Cardiac fibroblast (primary cell): ENCODE measurements around the gene VASN.
"Not testable (repeated sequence)": the region's sequence is repeated elsewhere in the genome, so short reads cannot be mapped to it uniquely, and the experiment has no call there.

Source experiments
- DNase-seq, 2 donors: peaks; one replicate each; pipeline versions ENCODE4 v3.0.0 to v3.0.0-alpha.2; 2010; ENCODE audit warnings: low read depth in 2 of 2
- H3K4me3 ChIP-seq, 2 donors: replicated peaks in 1 of 2; 1 replicate in 1 of 2; 2 replicates in 1 of 2; pipeline ENCODE4 v1.5.1; 2011; ENCODE audit warnings: low read depth in 2 of 2, low read length in 2 of 2, mild to moderate bottlenecking in 2 of 2, moderate library complexity in 1 of 2
- CTCF ChIP-seq: IDR thresholded peaks from one replicate; pipeline ENCODE4 v1.5.1; 2011; ENCODE audit warnings: low read depth, mild to moderate bottlenecking, low read length, inconsistent platforms

VASN gene

GRCh38 chr16:4391631-4392381, 20.2 kb downstream of the VASN start:
- DNase-seq: no peak
- no peak overlapping the region for H3K4me3 ChIP-seq
- TF ChIP-seq CTCF: no peak

DNA sequence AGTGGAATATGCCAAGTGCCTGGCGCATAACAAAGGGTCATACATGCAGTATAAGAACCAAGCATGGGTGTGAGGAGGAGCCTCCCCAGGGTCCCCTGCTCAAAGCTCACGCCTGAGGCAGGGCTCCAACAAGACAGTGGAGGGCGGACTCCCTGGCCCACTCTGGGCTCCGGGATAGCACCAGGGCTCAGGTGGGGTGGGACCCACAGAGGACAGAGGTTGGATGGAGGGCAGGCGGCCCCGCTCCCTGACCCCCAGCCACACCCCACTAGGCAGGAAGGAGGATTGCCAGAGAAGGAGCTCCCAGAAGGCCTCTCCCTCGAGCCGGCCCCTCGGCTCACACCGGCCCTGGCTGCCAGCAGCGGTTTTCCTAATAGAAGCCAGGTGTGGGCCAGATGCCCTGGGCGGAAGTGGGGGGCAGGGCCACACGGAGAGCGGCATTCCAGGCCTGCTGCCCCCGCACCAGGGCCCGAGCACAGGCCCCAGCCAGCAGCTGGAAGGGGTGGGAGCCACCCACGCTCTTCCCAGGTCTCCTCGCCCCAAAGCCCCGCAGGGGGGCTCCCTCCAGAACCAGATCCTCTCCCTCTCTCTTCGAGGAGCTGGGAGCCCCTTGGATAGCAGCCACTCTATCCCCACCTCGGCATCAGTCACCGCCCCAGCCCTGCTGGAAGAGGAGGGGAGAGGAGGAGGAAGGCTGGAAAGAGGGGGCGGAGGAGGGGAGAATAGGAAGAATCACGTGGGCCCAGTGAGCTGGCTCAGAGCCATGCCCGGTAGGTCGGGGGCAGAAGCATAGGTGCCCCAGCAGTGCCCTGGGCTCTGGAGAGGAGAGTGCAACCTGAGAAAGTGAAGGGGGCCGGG, 21.0 kb downstream of the VASN start:
- DNase-seq: peak; percentile 64 to 83
- H3K4me3 ChIP-seq: no peak overlapping the region
- no peak for TF ChIP-seq CTCF

DNA sequence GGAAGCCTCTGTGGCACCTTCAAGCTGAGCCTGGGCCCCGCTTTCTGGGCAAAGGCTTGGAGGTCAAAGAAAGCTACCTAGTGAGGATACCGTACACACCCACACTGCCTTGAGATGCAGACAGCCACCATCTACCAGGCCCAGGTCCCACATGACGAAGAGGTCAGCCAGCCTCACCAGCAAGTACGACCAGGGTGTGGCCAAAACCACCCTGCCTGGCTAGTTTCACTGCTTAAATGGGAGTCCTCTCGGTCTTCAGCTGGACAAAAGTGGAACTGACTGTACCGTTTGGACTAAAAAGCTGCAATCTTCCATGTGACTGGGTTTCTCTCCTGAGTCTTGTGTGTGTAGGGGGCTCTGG, 21.6 kb downstream of the VASN start:
- TF ChIP-seq CTCF: no peak
- no peak overlapping the region for H3K4me3 ChIP-seq
- no peak for DNase-seq

DNA sequence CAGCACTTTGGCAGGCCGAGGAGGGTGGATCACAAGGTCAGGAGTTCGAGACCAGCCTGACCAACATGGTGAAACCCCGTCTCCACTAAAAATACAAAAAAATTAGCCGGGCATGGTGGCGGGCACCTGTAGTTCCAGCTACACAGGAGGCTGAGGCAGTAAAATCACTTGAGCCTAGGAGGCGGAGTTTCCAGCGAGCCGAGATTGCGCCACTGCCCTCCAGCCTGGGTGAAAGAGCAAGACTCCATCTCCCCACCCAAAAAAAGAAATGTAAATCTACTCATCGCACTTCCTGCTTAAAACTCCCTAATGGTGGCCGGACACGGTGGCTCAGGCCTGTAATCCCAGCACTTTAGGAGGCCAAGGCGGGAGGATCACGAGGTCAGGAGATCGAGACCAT, 22.2 kb downstream of the VASN start:
- H3K4me3 ChIP-seq, DNase-seq: not testable (repeated sequence)

DNA sequence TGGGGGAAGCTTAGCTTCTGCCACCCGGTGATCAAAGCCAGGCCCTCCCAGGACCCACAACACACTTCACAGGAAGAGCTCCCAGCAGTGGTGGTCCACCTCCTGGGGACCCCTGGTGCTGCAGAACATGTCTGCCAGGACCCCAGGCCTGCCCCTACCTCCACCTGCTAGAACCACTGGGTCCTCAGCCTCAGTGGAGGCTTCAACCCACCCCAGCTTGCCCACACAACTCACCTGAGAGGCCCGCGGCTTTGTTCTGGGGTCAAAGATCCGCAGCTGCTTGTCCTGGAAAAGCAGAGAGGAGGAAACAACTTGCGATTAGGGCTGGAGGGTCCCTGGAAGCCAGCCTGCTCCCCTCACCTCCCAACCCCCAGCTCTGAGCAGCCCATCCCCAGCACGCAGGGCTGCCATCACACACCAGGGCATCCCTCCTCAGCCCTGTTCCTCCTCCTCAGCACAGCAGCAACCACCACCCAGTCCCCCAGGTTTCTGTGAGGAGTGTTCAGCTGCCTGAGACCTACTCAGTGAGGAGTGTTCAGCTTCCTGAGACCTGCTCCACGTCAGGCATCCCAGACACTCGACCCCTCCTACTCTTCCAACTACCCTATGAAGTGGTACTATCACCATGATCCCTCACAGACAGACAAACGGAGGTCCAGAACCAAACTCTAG, 23.5 kb downstream of the VASN start:
- no peak overlapping the region for H3K4me3 ChIP-seq
- TF ChIP-seq CTCF: no peak
- no peak for DNase-seq

- no peak for DNase-seq
- TF ChIP-seq CTCF: no peak
- no peak overlapping the region for H3K4me3 ChIP-seq
Measured at GRCh38 chr16:4399001-4399730, 27.5 kb downstream of the VASN start.
